ENCODE results near the gene BRF1.

The BRF1 gene

GRCh38 chr14:105161964-105162668 is 138.7 kb downstream of the BRF1 start:
- no peak for TF ChIP-seq CTCF (conservative IDR thresholded peaks at IDR 0.05)

GRCh38 chr14:105161309-105161708 is 139.5 kb downstream of the BRF1 start:
- no peak for TF ChIP-seq CTCF (conservative IDR thresholded peaks at IDR 0.05)
- H3K27ac ChIP-seq = no peak overlapping the region

More at GRCh38 chr14:105161964-105162668, 138.7 kb downstream of the BRF1 start:
- no peak overlapping the region for H3K27ac ChIP-seq

- no peak for TF ChIP-seq CTCF (conservative IDR thresholded peaks at IDR 0.05)
- no peak overlapping the region for H3K27ac ChIP-seq
These were observed 140.0 kb downstream of the BRF1 start for GRCh38 chr14:105160776-105161175.

GRCh38 chr14:105159344-105159743 is 141.5 kb downstream of the BRF1 start:
- TF ChIP-seq CTCF (conservative IDR thresholded peaks at IDR 0.05) = no peak

More at GRCh38 chr14:105159344-105159743, 141.5 kb downstream of the BRF1 start:
- H3K27ac ChIP-seq = no peak overlapping the region

Measured in VCaP (cell line).